ENCODE data around the gene IVD.

Gene IVD

GRCh38 chr15:40360015-40360414, 45.6 kb upstream of the IVD start:
- CTCF ChIA-PET, result interaction anchor here (0.6 kb wide), 2 partner anchors 85 to 313 kb away, joined by 3 read pairs; no protein-coding TSS in a partner anchor
- no peak for TF ChIP-seq CTCF (conservative IDR thresholded peaks at IDR 0.05; ENCODE audit: low read depth)
- H3K27ac ChIP-seq, result peak overlapping the region; percentile 62
- POLR2A ChIA-PET (ENCODE audit: low non-redundant PET), result no interaction called here
- peak; percentile 72 for DNase-seq (ENCODE audit: low spot score)

GRCh38 chr15:40361640-40362039, 44.0 kb upstream of the IVD start:
- POLR2A ChIA-PET (ENCODE audit: low non-redundant PET), result no interaction called here
- no peak for DNase-seq (ENCODE audit: low spot score)
- H3K27ac ChIP-seq, result no peak overlapping the region
- no peak for TF ChIP-seq CTCF (conservative IDR thresholded peaks at IDR 0.05; ENCODE audit: low read depth)
- CTCF ChIA-PET, result no interaction called here

- H3K27ac ChIP-seq, result no peak overlapping the region; the same call in 1 of the 2 replicates
- no peak for TF ChIP-seq CTCF (conservative IDR thresholded peaks at IDR 0.05; ENCODE audit: low read depth)
- CTCF ChIA-PET, result interaction anchor here (1.1 kb wide), 1 partner anchor 89 kb away, joined by 5 read pairs; no protein-coding TSS in a partner anchor
- POLR2A ChIA-PET (ENCODE audit: low non-redundant PET), result no interaction called here
- DNase-seq (ENCODE audit: low spot score), result no peak
Measured at GRCh38 chr15:40363611-40364010, 42.0 kb upstream of the IVD start.

GRCh38 chr15:40364251-40364650, 41.3 kb upstream of the IVD start:
- no peak for DNase-seq (ENCODE audit: low spot score)
- TF ChIP-seq CTCF (conservative IDR thresholded peaks at IDR 0.05; ENCODE audit: low read depth), result no peak
- peak overlapping the region; percentile 3; the same call in 1 of the 2 replicates for H3K27ac ChIP-seq
- POLR2A ChIA-PET (ENCODE audit: low non-redundant PET), result no interaction called here
- CTCF ChIA-PET, result interaction anchor here (0.6 to 5.9 kb wide), 3 partner anchors 23 to 89 kb away, joined by 4 to 112 read pairs (median 5); partner anchors contain the start of gene CCDC9B

- ChIA-PET POLR2A (ENCODE audit: low non-redundant PET) (no interaction called here), CTCF (interaction anchor here (0.6 to 5.9 kb wide), 3 partner anchors 24 to 175 kb away, joined by 3 to 112 read pairs (median 3); partner anchors contain the start of gene CCDC9B)
- H3K27ac ChIP-seq, result peak overlapping the region; percentile 3; the same call in 1 of the 2 replicates
- no peak for DNase-seq (ENCODE audit: low spot score)
- TF ChIP-seq CTCF (conservative IDR thresholded peaks at IDR 0.05; ENCODE audit: low read depth), result no peak
Measured at GRCh38 chr15:40365016-40365415, 40.6 kb upstream of the IVD start.

- ChIA-PET CTCF (interaction anchor here (0.6 to 5.9 kb wide), 5 partner anchors 25 to 175 kb away, joined by 3 to 112 read pairs (median 9); partner anchors contain the start of gene CCDC9B), POLR2A (ENCODE audit: low non-redundant PET) (no interaction called here)
- DNase-seq (ENCODE audit: low spot score), result no peak
- no peak overlapping the region for H3K27ac ChIP-seq
- TF ChIP-seq CTCF (conservative IDR thresholded peaks at IDR 0.05; ENCODE audit: low read depth), result no peak
Measured at GRCh38 chr15:40365624-40366456, 39.8 kb upstream of the IVD start.
